ENCODE measurements around the gene TVP23C. TPM values are rescaled to one million over a fixed set of nuclear protein-coding genes. Genes with fewer than 3 reads are reported as not detected.
"Not testable (repeated sequence)": the region's sequence is repeated elsewhere in the genome, so short reads cannot be mapped to it uniquely, and the experiment has no call there.

The TVP23C gene
- total and polyA plus RNA-seq, 4 experiments from 2014 or later: 5.8 to 34.5 (median 16.6) TPM

GRCh38 chr17:15581462-15581861 lies 18.2 kb upstream of the TVP23C start:
- not testable (repeated sequence) for H3K9me3 ChIP-seq (ENCODE audit: control insufficient read depth in 1 of 2, low read length in 2 of 2); H3K36me3 Mint-ChIP-seq

DNA sequence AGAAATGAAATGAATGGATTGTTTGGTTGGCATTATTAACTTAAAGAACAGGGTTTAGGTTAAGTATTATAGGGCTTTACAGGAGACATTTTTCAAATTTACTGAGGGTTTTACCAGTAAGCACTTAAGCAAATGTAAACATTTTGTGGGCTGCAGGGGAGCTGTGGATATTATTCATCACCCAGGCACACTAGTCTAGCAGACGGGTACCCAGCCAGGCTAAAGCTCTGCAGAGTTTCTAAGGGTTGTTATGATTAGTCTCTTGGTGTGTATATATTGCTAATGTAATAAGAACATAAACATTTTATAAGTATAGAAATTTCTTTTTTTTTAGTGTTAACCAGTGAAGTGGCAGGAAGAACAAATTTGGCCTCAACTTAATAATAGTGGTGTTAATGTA lies 13.6 kb upstream of the TVP23C start:
- DNase-seq; H3K27ac Mint-ChIP-seq; H3K4me1 Mint-ChIP-seq; H3K4me3 ChIP-seq (ENCODE audit: low read length in 2 of 2); intact Hi-C loops (cut with micrococcal nuclease); H3K4me1 ChIP-seq (ENCODE audit: insufficient read depth, low read length); H3K36me3 ChIP-seq (ENCODE audit: insufficient read depth, low read length); H3K27me3 ChIP-seq (ENCODE audit: insufficient read depth, low read length); H3K4me3 Mint-ChIP-seq; H3K27ac ChIP-seq (ENCODE audit: low read depth, low read length); H3K27me3 Mint-ChIP-seq; H3K9me3 Mint-ChIP-seq; POLR2A ChIA-PET (ENCODE audit: partially characterized antibody); CTCF ChIA-PET (ENCODE audit: partially characterized antibody); H3K9me3 ChIP-seq (ENCODE audit: control insufficient read depth in 1 of 2, low read length in 2 of 2); H3K36me3 Mint-ChIP-seq: not testable (repeated sequence)

More at GRCh38 chr17:15581462-15581861, 18.2 kb upstream of the TVP23C start:
- CTCF ChIA-PET (ENCODE audit: partially characterized antibody); H3K4me1 ChIP-seq (ENCODE audit: insufficient read depth, low read length); H3K4me1 Mint-ChIP-seq; DNase-seq; H3K9me3 Mint-ChIP-seq; POLR2A ChIA-PET (ENCODE audit: partially characterized antibody); H3K36me3 ChIP-seq (ENCODE audit: insufficient read depth, low read length); H3K27ac Mint-ChIP-seq; H3K4me3 ChIP-seq (ENCODE audit: low read length in 2 of 2); H3K27ac ChIP-seq (ENCODE audit: low read depth, low read length); H3K4me3 Mint-ChIP-seq; H3K27me3 ChIP-seq (ENCODE audit: insufficient read depth, low read length); H3K27me3 Mint-ChIP-seq; intact Hi-C loops (cut with micrococcal nuclease): not testable (repeated sequence)

- H3K27me3 Mint-ChIP-seq; H3K4me1 Mint-ChIP-seq; H3K9me3 ChIP-seq (ENCODE audit: control insufficient read depth in 1 of 2, low read length in 2 of 2); intact Hi-C loops (cut with micrococcal nuclease); H3K4me3 Mint-ChIP-seq; CTCF ChIA-PET (ENCODE audit: partially characterized antibody); H3K27ac Mint-ChIP-seq; H3K27ac ChIP-seq (ENCODE audit: low read depth, low read length); POLR2A ChIA-PET (ENCODE audit: partially characterized antibody); H3K4me1 ChIP-seq (ENCODE audit: insufficient read depth, low read length); DNase-seq; H3K27me3 ChIP-seq (ENCODE audit: insufficient read depth, low read length); H3K4me3 ChIP-seq (ENCODE audit: low read length in 2 of 2); H3K9me3 Mint-ChIP-seq; H3K36me3 ChIP-seq (ENCODE audit: insufficient read depth, low read length); H3K36me3 Mint-ChIP-seq: not testable (repeated sequence)
Observed at GRCh38 chr17:15574660-15575059, 11.4 kb upstream of the TVP23C start.

GRCh38 chr17:15573870-15574269 lies 10.6 kb upstream of the TVP23C start:
- H3K36me3 Mint-ChIP-seq; H3K4me1 ChIP-seq (ENCODE audit: insufficient read depth, low read length); H3K27ac ChIP-seq (ENCODE audit: low read depth, low read length); H3K9me3 Mint-ChIP-seq; H3K27me3 Mint-ChIP-seq; POLR2A ChIA-PET (ENCODE audit: partially characterized antibody); intact Hi-C loops (cut with micrococcal nuclease); CTCF ChIA-PET (ENCODE audit: partially characterized antibody); DNase-seq; H3K4me1 Mint-ChIP-seq; H3K27ac Mint-ChIP-seq; H3K4me3 Mint-ChIP-seq; H3K9me3 ChIP-seq (ENCODE audit: control insufficient read depth in 1 of 2, low read length in 2 of 2); H3K4me3 ChIP-seq (ENCODE audit: low read length in 2 of 2); H3K27me3 ChIP-seq (ENCODE audit: insufficient read depth, low read length); H3K36me3 ChIP-seq (ENCODE audit: insufficient read depth, low read length): not testable (repeated sequence)

GRCh38 chr17:15562613-15563374 lies 489 bp downstream of the TVP23C start:
- H3K9me3 Mint-ChIP-seq; POLR2A ChIA-PET (ENCODE audit: partially characterized antibody); H3K27me3 ChIP-seq (ENCODE audit: insufficient read depth, low read length); H3K27me3 Mint-ChIP-seq; H3K9me3 ChIP-seq (ENCODE audit: control insufficient read depth in 1 of 2, low read length in 2 of 2); H3K4me1 ChIP-seq (ENCODE audit: insufficient read depth, low read length); CTCF ChIA-PET (ENCODE audit: partially characterized antibody); H3K36me3 ChIP-seq (ENCODE audit: insufficient read depth, low read length); intact Hi-C loops (cut with micrococcal nuclease); H3K36me3 Mint-ChIP-seq: not testable (repeated sequence)
- Histone ChIP-seq H3K27ac (ENCODE audit: low read depth, low read length) (peak overlapping the region; percentile 51), H3K4me3 (ENCODE audit: low read length in 2 of 2) (peak overlapping the region in 1 of 2 donors; percentile 62)
- H3K4me3 Mint-ChIP-seq: peak overlapping the region; percentile 91 to 99 (median 94)
- peak overlapping the region in 6 of 7 donors; percentile 29 to 97 (median 82) for H3K27ac Mint-ChIP-seq
- DNase-seq: peak in 3 of 5 donors; percentile 0 to 41 (median 3)
- H3K4me1 Mint-ChIP-seq: peaks cover 8 to 29% (median 21%) of the 10 kb centered on the region in 4 donors

- H3K36me3 ChIP-seq (ENCODE audit: insufficient read depth, low read length); H3K27ac ChIP-seq (ENCODE audit: low read depth, low read length); DNase-seq; H3K4me1 ChIP-seq (ENCODE audit: insufficient read depth, low read length); intact Hi-C loops (cut with micrococcal nuclease); H3K36me3 Mint-ChIP-seq; H3K27me3 ChIP-seq (ENCODE audit: insufficient read depth, low read length); H3K9me3 ChIP-seq (ENCODE audit: control insufficient read depth in 1 of 2, low read length in 2 of 2); H3K4me3 Mint-ChIP-seq; POLR2A ChIA-PET (ENCODE audit: partially characterized antibody); H3K27ac Mint-ChIP-seq; H3K4me3 ChIP-seq (ENCODE audit: low read length in 2 of 2); H3K27me3 Mint-ChIP-seq; CTCF ChIA-PET (ENCODE audit: partially characterized antibody); H3K9me3 Mint-ChIP-seq: not testable (repeated sequence)
- H3K4me1 Mint-ChIP-seq: peaks cover 9 to 36% (median 26%) of the 10 kb centered on the region in 4 donors
Observed at GRCh38 chr17:15561439-15561838, 1.8 kb downstream of the TVP23C start.

- H3K27ac ChIP-seq (ENCODE audit: low read depth, low read length); H3K4me3 ChIP-seq (ENCODE audit: low read length in 2 of 2); H3K27me3 Mint-ChIP-seq; H3K9me3 Mint-ChIP-seq; CTCF ChIA-PET (ENCODE audit: partially characterized antibody); intact Hi-C loops (cut with micrococcal nuclease); H3K4me1 ChIP-seq (ENCODE audit: insufficient read depth, low read length); H3K36me3 Mint-ChIP-seq; H3K36me3 ChIP-seq (ENCODE audit: insufficient read depth, low read length); H3K9me3 ChIP-seq (ENCODE audit: control insufficient read depth in 1 of 2, low read length in 2 of 2); H3K27me3 ChIP-seq (ENCODE audit: insufficient read depth, low read length); POLR2A ChIA-PET (ENCODE audit: partially characterized antibody); DNase-seq: not testable (repeated sequence)
- H3K27ac Mint-ChIP-seq: peak overlapping the region in 1 of 7 donors; percentile 31
- peak overlapping the region in 1 of 8 donors; percentile 35 for H3K4me3 Mint-ChIP-seq
- H3K4me1 Mint-ChIP-seq: peaks cover 13 to 44% (median 25%) of the 10 kb centered on the region in 4 donors
Observed at GRCh38 chr17:15558403-15559105, 4.7 kb downstream of the TVP23C start.
